Pulmonary artery endothelial cell (primary cell): ENCODE data around the gene SLC4A11. TPM values are rescaled to one million over a fixed set of nuclear protein-coding genes. Genes with fewer than 3 reads are reported as not detected.

Experiments
- DNase-seq: peaks from one replicate; pipeline ENCODE4 v3.0.0-alpha.2; 2011; ENCODE audit warnings: low read depth, low spot score
- total RNA-seq: library from RNA; depleted of rRNA; stranded (reverse); fragments of >200 nt; gene quantifications from 2 replicates; pipeline ENCODE4 v1.2.3, GENCODE V29; 2014

The SLC4A11 gene
- total RNA-seq, 1 donor from 2014 or later = 3.0 TPM

GRCh38 chr20:3246682-3247081, 7.7 kb upstream of the SLC4A11 start:
- DNase-seq = no peak

DNA sequence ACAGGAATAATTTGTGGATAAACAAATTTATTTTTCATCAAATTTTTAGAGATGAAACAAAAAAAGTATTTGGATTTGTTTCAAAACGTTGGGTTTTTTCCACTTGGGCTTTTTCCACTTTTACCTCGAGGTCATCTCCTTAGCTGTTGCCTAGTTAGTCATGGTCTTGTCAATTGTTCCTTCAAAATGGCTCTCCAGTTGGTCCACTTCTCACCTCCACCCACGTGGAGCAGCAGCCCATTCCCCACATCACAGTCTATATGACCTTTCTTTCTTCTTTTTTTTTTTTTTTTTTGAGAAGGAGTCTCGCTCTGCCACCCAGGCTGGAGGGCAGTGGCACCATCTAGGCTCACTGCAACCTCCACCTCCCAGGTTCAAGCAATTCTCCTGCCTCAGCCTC, 6.7 kb upstream of the SLC4A11 start:
- no peak for DNase-seq

GRCh38 chr20:3245156-3245555, 6.2 kb upstream of the SLC4A11 start:
- no peak for DNase-seq

- no peak for DNase-seq
These were observed 5.6 kb upstream of the SLC4A11 start for GRCh38 chr20:3244613-3245012.

- DNase-seq = no peak
These were observed 4.8 kb upstream of the SLC4A11 start for GRCh38 chr20:3243718-3244358.

GRCh38 chr20:3242172-3242692, 3.2 kb upstream of the SLC4A11 start:
- DNase-seq = no peak

DNA sequence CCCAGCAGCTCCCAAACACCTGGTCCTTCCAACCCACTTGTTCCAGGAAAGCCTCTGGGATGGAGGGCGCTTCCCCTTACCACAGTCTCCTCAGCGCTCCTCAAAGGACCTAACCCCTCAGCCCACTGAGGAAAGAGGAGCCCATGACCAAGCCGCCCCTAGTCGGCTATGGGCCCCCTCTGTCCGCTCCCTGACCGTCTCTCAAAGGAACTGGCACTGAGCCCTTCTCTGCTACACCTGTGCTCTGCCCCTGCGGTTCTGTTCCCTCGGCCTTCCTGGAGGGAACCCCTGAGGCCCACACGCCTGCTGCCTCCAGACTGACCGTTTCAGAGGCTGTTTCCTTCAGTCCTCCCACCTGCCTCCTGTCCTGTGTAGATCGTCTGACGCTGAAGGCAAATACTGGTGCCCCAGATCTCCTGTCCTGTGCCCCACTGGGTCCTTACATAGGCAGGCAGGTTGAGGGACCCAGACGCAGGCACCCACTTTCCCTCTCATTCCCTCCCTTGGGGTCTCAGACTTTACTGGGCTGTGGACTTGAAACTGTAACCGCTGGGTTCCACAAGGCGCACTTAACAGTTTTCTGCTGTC, 1.9 kb upstream of the SLC4A11 start:
- DNase-seq = no peak

DNA sequence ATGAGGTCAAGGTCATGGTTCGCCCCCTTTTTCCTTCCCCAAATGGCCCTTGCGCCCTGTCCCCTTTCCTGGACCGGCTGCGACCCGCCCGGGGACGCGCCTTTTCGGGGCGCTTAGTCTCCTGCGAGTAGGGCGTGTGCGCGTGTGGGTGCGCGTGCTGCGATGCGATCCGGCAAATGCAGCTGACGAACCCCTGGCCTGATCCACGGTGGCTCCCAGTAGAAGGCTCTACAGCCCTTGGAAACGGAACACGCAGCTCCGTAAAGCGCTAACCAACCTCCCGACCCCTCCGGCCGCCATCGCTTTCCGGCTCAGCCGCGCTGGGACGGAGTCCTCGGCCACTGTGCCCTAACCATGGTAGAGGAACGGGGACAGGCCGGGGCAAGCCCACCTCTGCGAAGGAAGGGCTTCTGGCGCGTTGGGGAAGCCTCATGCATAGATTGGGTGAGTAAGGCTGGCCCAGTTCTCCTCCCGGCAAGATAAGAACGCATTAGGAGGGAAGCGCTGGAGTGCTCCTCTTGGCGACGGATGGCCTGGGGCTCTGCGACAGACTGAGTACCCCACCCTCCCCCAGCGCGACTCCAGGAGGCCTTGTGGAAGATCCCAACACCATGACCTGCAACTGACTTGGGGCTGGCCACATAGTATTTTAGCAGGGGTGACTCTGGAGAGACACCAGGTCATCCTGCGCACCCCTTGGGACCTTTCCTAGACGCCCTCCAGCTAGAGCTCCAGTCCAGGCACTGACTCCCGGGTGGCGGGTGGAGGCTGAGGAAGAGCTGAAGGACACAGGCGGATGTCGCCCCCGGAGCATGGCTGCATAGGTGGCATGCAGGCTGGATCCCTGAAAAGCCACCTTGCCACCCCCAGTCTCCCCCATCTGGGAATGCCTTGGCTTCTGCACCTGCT, 1.1 kb upstream of the SLC4A11 start:
- DNase-seq = no peak

GRCh38 chr20:3238616-3239025, 369 bp downstream of the SLC4A11 start:
- no peak for DNase-seq

DNA sequence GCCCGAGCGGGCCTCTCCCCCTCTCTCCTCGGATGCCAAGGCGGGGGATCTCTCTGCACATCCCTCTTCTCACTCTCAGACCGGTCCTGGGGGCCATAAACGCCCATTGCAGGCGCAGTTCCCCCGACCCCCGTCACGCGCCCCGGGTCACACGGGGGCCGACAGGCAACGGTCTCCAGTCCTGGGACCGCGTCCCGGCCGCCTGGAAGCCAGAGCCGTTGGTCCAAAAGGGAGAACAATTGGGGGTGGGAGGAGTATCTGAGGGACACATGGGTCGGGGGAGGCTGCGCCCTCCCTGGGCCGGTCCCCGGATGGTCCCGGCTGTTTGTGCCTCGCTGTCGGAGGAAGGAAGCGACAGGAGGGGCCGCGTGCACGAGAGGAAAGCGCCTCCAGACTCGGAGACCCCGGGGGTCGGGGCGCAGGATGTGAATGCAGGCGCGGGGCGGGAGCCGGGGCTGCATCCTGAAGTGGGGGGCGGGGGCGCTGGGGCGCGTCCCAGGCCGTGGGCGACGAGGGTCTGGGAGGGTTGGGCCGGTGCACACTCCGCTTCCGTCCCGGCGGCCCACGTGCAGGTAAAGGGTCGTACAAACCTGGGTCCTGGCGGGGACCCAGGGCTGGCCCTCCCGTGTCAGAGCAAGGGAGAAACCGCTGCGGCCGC, 903 bp downstream of the SLC4A11 start:
- DNase-seq = no peak

DNA sequence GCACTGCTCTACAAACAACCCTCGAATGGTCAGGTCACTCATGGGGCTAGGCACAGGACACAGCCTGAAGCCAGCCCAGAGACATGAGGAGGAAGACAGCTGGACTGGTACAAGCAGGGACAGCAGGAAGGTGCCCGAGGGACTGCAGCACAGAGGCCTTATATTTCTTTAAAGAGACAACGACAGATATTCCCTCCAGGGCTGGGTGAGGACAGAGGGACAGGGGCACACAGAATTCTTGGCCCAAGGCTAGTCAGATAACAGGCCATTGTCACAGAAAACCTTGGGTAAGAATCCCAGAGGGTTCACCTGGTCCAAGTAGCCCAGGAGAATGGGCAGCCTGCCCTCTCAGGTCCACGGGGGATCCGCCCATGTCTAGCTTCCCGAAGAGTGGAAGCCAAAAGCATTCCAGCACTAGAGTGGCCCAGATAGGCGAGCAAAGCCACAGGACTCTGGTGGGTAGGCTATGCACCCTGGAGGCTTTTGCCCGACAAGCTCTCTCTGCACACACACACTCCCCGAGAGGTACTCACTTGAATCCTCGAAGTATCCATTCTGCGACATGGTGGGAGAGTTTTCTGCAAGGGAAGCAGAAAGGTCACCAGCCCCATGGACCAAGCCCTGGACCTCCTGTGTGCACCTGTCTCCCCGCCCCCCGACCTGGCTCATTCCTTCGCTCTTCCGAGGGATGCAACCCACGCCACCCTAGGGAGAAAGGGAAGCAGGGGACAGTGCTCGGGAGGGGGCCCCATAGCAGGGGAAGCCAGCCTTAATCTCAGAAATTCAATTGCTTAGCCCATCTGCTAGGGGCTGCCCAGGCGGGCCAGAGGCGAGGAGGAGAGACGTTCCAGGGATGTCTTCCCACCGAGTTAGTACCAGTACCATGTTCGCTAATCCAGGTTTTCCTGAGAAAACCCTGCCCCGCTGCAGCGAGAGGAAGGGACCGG, 1.7 kb downstream of the SLC4A11 start:
- no peak for DNase-seq

DNA sequence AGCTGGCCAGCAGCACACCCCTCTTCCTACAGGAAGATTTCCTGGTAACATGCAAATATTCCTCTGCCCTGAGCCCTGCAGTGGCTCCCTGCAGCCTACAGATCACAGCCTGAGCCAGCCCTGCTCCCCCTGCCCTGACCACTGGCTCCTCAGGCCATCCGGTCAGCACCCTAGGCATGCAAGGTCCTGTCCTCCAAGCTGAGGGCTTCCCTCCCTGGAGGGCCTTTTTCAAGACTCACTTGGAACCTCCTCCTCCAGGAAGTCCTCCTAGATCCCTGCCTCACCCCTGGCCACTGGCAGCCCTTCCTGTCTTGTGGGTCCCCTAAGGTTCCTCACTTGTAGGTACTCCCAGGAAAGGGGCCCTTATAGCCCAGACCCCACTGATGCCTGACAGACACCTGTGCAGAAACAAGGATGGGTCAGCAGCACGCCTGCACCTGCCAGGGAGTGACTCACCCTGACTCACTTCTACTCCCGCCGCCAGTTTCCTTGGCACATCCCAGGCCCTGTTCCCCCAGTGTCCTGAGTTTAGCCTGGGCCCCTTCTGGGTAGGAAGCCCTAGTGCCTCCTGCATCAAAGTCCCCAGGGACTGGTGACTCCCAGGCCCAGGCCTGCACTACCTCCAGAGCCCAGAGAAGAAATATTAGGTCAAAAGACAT, 3.2 kb downstream of the SLC4A11 start:
- DNase-seq = no peak

- DNase-seq = no peak
These were observed 4.9 kb downstream of the SLC4A11 start for GRCh38 chr20:3233991-3234498.

DNA sequence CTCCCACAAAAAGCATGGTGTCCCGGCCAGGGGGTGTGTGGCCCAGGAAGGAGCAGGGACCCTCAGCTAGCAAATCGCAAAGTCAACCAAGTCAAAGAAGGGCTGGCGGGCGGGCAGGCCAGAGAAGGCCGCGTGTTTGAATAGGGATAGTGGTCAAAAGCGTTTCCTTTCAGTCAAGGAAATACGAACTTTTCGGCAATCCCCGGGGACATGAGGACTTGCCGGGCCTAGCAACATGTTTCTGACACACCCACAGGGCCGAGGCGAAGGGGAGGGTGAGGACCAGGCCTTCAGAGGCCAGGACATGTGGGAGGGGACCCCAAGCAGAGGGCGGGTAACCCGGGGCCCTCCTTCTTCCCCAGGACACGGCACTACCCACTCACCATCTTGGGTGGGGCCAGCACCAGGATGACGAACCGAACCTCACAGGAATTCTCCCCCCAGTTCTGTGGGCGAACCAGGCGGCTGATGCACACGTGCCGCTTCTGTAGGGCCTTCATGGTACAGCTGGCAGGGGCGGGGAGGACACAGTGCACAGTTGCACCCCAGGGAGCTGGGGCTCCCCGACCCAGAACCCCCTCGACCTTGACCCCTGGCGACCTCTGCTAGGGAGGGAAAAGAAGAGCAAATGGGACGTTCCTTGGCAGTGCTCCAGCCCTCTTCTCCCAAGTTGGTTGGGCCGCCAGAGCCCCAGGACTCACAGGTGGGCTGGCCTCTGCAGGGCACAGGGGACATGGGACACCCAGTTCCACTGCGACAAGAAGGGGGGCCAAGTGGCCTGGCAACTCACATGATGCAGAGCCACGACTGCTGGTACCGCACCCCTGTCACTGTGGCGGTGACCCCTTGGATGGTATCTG, 5.6 kb downstream of the SLC4A11 start:
- no peak for DNase-seq

DNA sequence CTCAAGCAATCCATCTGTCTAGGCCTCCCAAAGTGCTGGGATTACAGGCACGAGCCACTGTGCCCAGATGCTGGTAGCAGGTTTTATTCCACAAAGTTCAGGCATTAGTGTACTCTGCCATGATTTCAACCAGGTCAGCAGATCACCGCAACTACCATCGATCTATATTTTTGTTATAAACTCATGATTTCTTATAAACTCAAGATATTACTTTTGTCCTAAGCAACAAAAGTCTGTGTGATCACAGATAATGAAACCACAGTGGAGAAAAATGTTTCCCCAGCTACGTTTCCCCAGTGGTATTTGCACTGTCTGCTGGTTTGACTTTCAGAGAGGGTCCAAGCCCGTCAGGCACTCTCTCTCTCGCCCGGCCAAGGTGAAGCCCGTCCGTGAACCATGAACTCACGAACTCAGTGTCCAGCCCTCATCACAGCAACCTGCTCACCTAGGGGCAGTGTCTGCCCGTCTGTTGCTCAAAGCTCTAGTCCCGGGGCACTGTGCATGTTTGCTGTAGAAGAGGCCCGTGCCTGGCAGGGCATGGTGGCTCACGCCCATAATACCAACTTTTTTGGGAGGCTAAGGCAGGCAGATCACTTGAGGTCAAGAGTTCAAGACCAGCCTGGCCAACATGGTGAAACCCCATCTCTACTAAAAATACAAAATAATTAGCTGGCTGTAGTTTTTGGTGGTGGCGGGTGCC, 7.0 kb downstream of the SLC4A11 start:
- DNase-seq = no peak

- DNase-seq = no peak
These were observed 7.9 kb downstream of the SLC4A11 start for GRCh38 chr20:3231116-3231515.

GRCh38 chr20:3229798-3230197, 9.2 kb downstream of the SLC4A11 start:
- no peak for DNase-seq

GRCh38 chr20:3229158-3229557, 9.8 kb downstream of the SLC4A11 start:
- no peak for DNase-seq

- no peak for DNase-seq
These were observed 10.3 kb downstream of the SLC4A11 start for GRCh38 chr20:3228750-3229032.
